HepG2 (cell line): ENCODE results near the gene MKRN3. TPM values are rescaled to one million over a fixed set of nuclear protein-coding genes. Genes with fewer than 3 reads are reported as not detected.

Experiments used
- AHR ChIP-seq: IDR thresholded peaks from 2 replicates; pipeline ENCODE4 v1.6.1; 2018; ENCODE audit warnings: missing genetic modification reagents, missing compliant biosample characterization
- ARID4A ChIP-seq: sonication (generic); formaldehyde crosslinking; IDR thresholded peaks from 2 replicates; pipeline ENCODE4 v1.5.0; 2020; ENCODE audit warnings: mild to moderate bottlenecking, missing genetic modification reagents, borderline replicate concordance
- BORCS8-MEF2B ChIP-seq: sonication (generic); formaldehyde crosslinking; IDR thresholded peaks from 2 replicates; pipeline ENCODE4 v1.8.0; 2022; ENCODE audit warnings: mild to moderate bottlenecking, missing genetic modification reagents
- GATAD1 ChIP-seq: IDR thresholded peaks from 2 replicates; pipeline ENCODE4 v1.6.1; 2016; ENCODE audit warnings: missing genetic modification reagents, missing compliant biosample characterization
- MATR3 ChIP-seq: sonication (generic); formaldehyde crosslinking; IDR thresholded peaks from 2 replicates; pipeline ENCODE4 v1.4.0; 2020; ENCODE audit warnings: missing genetic modification reagents
- MXI1 ChIP-seq: IDR thresholded peaks from 3 replicates; pipeline ENCODE4 v1.6.1; 2012; ENCODE audit warnings: low read depth, low read length, inconsistent platforms, borderline replicate concordance
- MYNN ChIP-seq: sonication (generic); formaldehyde crosslinking; IDR thresholded peaks from 2 replicates; pipeline ENCODE4 v1.4.0; 2020; ENCODE audit warnings: mild to moderate bottlenecking, low read depth, missing genetic modification reagents
- PATZ1 ChIP-seq: sonication (generic); formaldehyde crosslinking; IDR thresholded peaks from 2 replicates; pipeline ENCODE4 v1.4.0; 2020; ENCODE audit warnings: missing genetic modification reagents
- POLR2A ChIP-seq, 2 experiments: IDR thresholded peaks; 2 replicates each; pipeline ENCODE4 v1.6.1; 2011; ENCODE audit warnings: low read depth in 2 of 2, low read length in 2 of 2, mild to moderate bottlenecking in 1 of 2, moderate library complexity in 1 of 2; ENCODE audit not compliant: insufficient read depth in 1 of 2
- RBFOX2 ChIP-seq: fragments of 200-400 bp; formaldehyde crosslinking; IDR thresholded peaks from 2 replicates; pipeline ENCODE4 v1.6.1; 2017; ENCODE audit warnings: low read depth, mild to moderate bottlenecking, low read length
- STAT5B ChIP-seq: sonication (generic); formaldehyde crosslinking; IDR thresholded peaks from 2 replicates; pipeline ENCODE4 v1.4.0; 2020; ENCODE audit warnings: missing genetic modification reagents
- TCF7 ChIP-seq: sonication (generic); IDR thresholded peaks from 2 replicates; pipeline ENCODE4 v1.6.1; 2016; ENCODE audit warnings: antibody characterized with exemption, low read depth
- TEAD3 ChIP-seq: optimal IDR thresholded peaks from 2 replicates; pipeline ENCODE3; 2016; ENCODE audit warnings: borderline replicate concordance
- THYN1 ChIP-seq: sonication (generic); formaldehyde crosslinking; IDR thresholded peaks from 2 replicates; pipeline ENCODE4 v1.8.1; 2023; ENCODE audit warnings: low read depth, mild to moderate bottlenecking, moderate library complexity, missing genetic modification reagents, borderline replicate concordance
- ZBTB2 ChIP-seq: sonication (generic); formaldehyde crosslinking; IDR thresholded peaks from 2 replicates; pipeline ENCODE4 v1.8.0; 2022; ENCODE audit warnings: low read depth, missing genetic modification reagents
- ZFAT ChIP-seq: sonication (generic); formaldehyde crosslinking; conservative IDR thresholded peaks from 2 replicates; pipeline ENCODE4 v1.8.1; 2023; ENCODE audit warnings: missing genetic modification reagents, inconsistent platforms
- ZFP1 ChIP-seq: IDR thresholded peaks from 2 replicates; pipeline ENCODE4 v1.6.1; 2016
- ZNF160 ChIP-seq: sonication (generic); formaldehyde crosslinking; IDR thresholded peaks from 2 replicates; pipeline ENCODE4 v1.8.0; 2022; ENCODE audit warnings: mild to moderate bottlenecking, inconsistent platforms, missing genetic modification reagents
- ZNF282 ChIP-seq: fragments of 450-650 bp; IDR thresholded peaks from 2 replicates; pipeline ENCODE4 v1.6.1; 2018; ENCODE audit not compliant: partially characterized antibody
- ZNF326 ChIP-seq: sonication (generic); formaldehyde crosslinking; IDR thresholded peaks from 2 replicates; pipeline ENCODE4 v1.4.0; 2020; ENCODE audit warnings: missing genetic modification reagents, borderline replicate concordance
- ZNF432 ChIP-seq: sonication (generic); formaldehyde crosslinking; IDR thresholded peaks from 2 replicates; pipeline ENCODE4 v1.5.0; 2020; ENCODE audit warnings: missing genetic modification reagents, mild to moderate bottlenecking, borderline replicate concordance
- ZNF510 ChIP-seq: sonication (generic); formaldehyde crosslinking; IDR thresholded peaks from 2 replicates; pipeline ENCODE4 v1.4.0; 2020; ENCODE audit warnings: low read depth, mild to moderate bottlenecking, missing genetic modification reagents
- ZNF562 ChIP-seq: sonication (generic); formaldehyde crosslinking; IDR thresholded peaks from 2 replicates; pipeline ENCODE4 v1.8.0; 2022; ENCODE audit warnings: missing genetic modification reagents, borderline replicate concordance
- ZNF614 ChIP-seq: IDR thresholded peaks from 2 replicates; pipeline ENCODE4 v1.6.1; 2018; ENCODE audit warnings: missing biosample characterization, missing genetic modification reagents, inconsistent platforms, borderline replicate concordance
- ZNF670 ChIP-seq: sonication (generic); formaldehyde crosslinking; IDR thresholded peaks from 2 replicates; pipeline ENCODE4 v1.8.0; 2022; ENCODE audit warnings: mild to moderate bottlenecking, missing genetic modification reagents, borderline replicate concordance
- ZNF75D ChIP-seq: sonication (generic); formaldehyde crosslinking; IDR thresholded peaks from 2 replicates; pipeline ENCODE4 v1.8.1; 2023; ENCODE audit warnings: missing genetic modification reagents, mild to moderate bottlenecking, borderline replicate concordance
- polyA plus RNA-seq, 8 experiments: library from polyadenylated mRNA; depleted of rRNA in 3 of 8; stranded (reverse) in 7 of 8; unstranded in 1 of 8; fragments of >200 nt; fragmentation: Illumina TruSeq in 4 of 8; extraction: Trizol in 4 of 8; gene quantifications; 2 replicates each; pipeline versions ENCODE4 v1.2.1 to v1.2.3, GENCODE V29; 2011 to 2016; ENCODE audit warnings: low read depth in 4 of 8, missing spikeins in 1 of 8, mixed read lengths in 1 of 8; ENCODE audit not compliant: insufficient read depth in 1 of 8
- total RNA-seq, 5 experiments: library from RNA; depleted of rRNA; stranded (reverse); fragments of >200 nt; fragmentation: Illumina TruSeq; extraction: Trizol; gene quantifications; 2 replicates each; pipeline ENCODE4 v1.2.3, GENCODE V29; 2016; ENCODE audit warnings: low read depth in 1 of 5

The MKRN3 gene
- total and polyA plus RNA-seq, 2 of the 13 experiments (the other 11 are each of a cell fraction or from before 2014, with no cell fraction given) = 2.4 to 5.2 TPM

GRCh38 chr15:23566071-23566554, 639 bp downstream of the MKRN3 start (continued):
- TF ChIP-seq RBFOX2 (peak; percentile 86), ZNF670 (CRISPR knock-in tag) (no peak), ZNF75D (CRISPR knock-in tag) (no peak), ZFP1 (CRISPR knock-in tag) (no peak), MYNN (CRISPR knock-in tag) (no peak), ZNF282 (no peak), ZNF326 (CRISPR knock-in tag) (no peak), THYN1 (CRISPR knock-in tag) (no peak), ARID4A (CRISPR knock-in tag) (no peak), GATAD1 (CRISPR knock-in tag) (no peak), MATR3 (no peak), ZNF562 (CRISPR knock-in tag) (no peak), STAT5B (CRISPR knock-in tag) (no peak), ZFAT (CRISPR knock-in tag) (no peak), TCF7 (peak; percentile 31; the same call in 1 of the 2 replicates), ZNF614 (CRISPR knock-in tag) (no peak), POLR2A (IDR thresholded peaks at IDR 0.05; ENCODE audit: insufficient read depth in 1 of 2, low read depth in 2 of 2, low read length in 2 of 2) (peak; percentile 44 to 75), BORCS8-MEF2B (CRISPR knock-in tag) (no peak), ZNF510 (CRISPR knock-in tag) (no peak), PATZ1 (CRISPR knock-in tag) (peak; percentile 31; the same call in 1 of the 2 replicates), ZNF432 (CRISPR knock-in tag) (no peak), TEAD3 (no peak), ZNF160 (CRISPR knock-in tag) (no peak), MXI1 (0 out of 3 replicates have a peak, but pooled peaks have one; percentile 40), ZBTB2 (CRISPR knock-in tag) (no peak), AHR (CRISPR knock-in tag) (0 out of 2 replicates have a peak, but pooled peaks have one; percentile 16)
